H1 (cell line): Measurements from ENCODE around the gene MPHOSPH8. TPM values are rescaled to one million over a fixed set of nuclear protein-coding genes. Genes with fewer than 3 reads are reported as not detected.

Source experiments
- TBP ChIP-seq: IDR thresholded peaks from 2 replicates; pipeline ENCODE4 v1.6.1; 2011; ENCODE audit warnings: low read depth, low read length, improper control_type of control experiment
- polyA plus RNA-seq, 7 experiments: library from polyadenylated mRNA; depleted of rRNA in 3 of 7; stranded (reverse) in 5 of 7; unstranded in 2 of 7; fragments of >200 nt in 5 of 7; fragments of 200-250 nt in 2 of 7; gene quantifications; 1 replicate in 5 of 7; 2 replicates in 1 of 7; 4 replicates in 1 of 7; pipeline versions ENCODE4 v1.2.1 to v1.2.3, GENCODE V29; 2011 to 2013; ENCODE audit warnings: missing spikeins in 2 of 7, mixed read lengths in 2 of 7
- total RNA-seq: library from RNA; stranded (reverse); fragmentation: NEBNext Ultra II Directional; extraction: Animal tissue kit (Norgen Biotek cat#: 25700); gene quantifications from 2 replicates; pipeline ENCODE4 v1.2.1, GENCODE V29; 2021

MPHOSPH8 gene
- total and polyA plus RNA-seq, 2 of the 8 experiments (the other 6 are each of a cell fraction or from before 2014, with no cell fraction given), result 8.3 to 20.5 TPM

- TF ChIP-seq TBP, result no peak
Measured at GRCh38 chr13:19685437-19685836, 52.0 kb downstream of the MPHOSPH8 start (continued).
